ENCODE measurements around the gene ARID3A.

- no peak for TF ChIP-seq CTCF (IDR thresholded peaks at IDR 0.05)
- no peak for TF ChIP-seq POLR2AphosphoS5 (IDR thresholded peaks at IDR 0.05; ENCODE audit: low read depth, low read length)
- no peak for TF ChIP-seq TCF7L2 (IDR thresholded peaks at IDR 0.05; ENCODE audit: low read depth, low read length)
- TF ChIP-seq SIN3A (IDR thresholded peaks at IDR 0.05; ENCODE audit: borderline replicate concordance, insufficient read depth, low read depth, low read length) = no peak
Observed at GRCh38 chr19:904545-904944, 21.3 kb upstream of the ARID3A start.

All from Panc1 (cell line).